GM12891 (cell line): ENCODE results near the gene TEAD1.

Experiments used
- POLR2A ChIP-seq: IDR thresholded peaks from 2 replicates; pipeline ENCODE4 v1.6.1; 2011; ENCODE audit warnings: low read depth, low read length, control low read depth
- POLR2AphosphoS5 ChIP-seq: IDR thresholded peaks from 2 replicates; pipeline ENCODE4 v1.6.1; 2011; ENCODE audit warnings: low read depth, low read length, control low read depth
- TAF1 ChIP-seq: IDR thresholded peaks from 2 replicates; pipeline ENCODE4 v1.6.1; 2011; ENCODE audit warnings: low read depth, low read length, control low read depth

- TF ChIP-seq POLR2A (no peak), TAF1 (no peak), POLR2AphosphoS5 (no peak)
Measured at GRCh38 chr11:12764187-12764914, 90.1 kb downstream of the TEAD1 start.
